A673 (cell line): ENCODE measurements around the gene ADAT3.

Experiments used
- EZH2 ChIP-seq: fragments of 200-600 bp; sonication (generic); IDR thresholded peaks from 2 replicates; pipeline ENCODE4 v1.6.1; 2017; ENCODE audit warnings: borderline replicate concordance, low read depth, mild to moderate bottlenecking, mixed read lengths, antibody characterized with exemption, low read length; ENCODE audit not compliant: poor library complexity, severe bottlenecking
- TF ChIP-seq, protein P1 (sequence below): fragments of 300-800, 200-600 bp; sonication (generic); conservative IDR thresholded peaks from 2 replicates; pipeline ENCODE4 v1.5.1; 2017; ENCODE audit warnings: low read depth, mild to moderate bottlenecking, antibody characterized with exemption, low read length, moderate library complexity, mixed read lengths

DNA sequence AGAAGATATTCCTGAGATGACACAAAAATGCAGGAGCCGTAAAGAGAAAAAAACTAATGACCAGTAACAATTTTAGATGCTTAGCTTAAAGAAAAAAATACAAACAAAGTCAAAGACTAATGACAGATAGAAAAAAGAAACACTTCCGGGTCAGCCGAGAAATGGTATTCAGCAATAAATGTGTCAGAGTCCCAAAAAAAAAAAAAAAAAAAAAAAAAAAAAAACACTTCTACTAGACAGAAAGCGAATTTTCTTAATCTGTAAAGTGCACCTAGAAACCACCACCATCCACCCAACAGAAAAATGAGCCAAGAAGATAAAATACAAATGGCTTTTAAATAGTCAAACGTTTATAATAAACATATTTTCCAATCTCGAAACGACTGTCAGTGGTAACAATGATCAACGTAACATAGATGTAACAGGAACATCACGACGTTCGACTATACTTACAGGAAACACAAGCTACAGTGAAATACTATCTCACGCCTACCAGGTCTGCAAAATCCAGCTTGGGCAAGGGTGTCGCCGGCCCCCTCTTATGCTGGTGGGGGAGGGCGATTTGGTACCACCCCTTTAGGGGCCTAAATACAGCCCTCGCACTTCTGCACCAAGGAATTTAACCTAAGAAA, 30.5 kb upstream of the ADAT3 start:
- TF ChIP-seq, protein P1, sequence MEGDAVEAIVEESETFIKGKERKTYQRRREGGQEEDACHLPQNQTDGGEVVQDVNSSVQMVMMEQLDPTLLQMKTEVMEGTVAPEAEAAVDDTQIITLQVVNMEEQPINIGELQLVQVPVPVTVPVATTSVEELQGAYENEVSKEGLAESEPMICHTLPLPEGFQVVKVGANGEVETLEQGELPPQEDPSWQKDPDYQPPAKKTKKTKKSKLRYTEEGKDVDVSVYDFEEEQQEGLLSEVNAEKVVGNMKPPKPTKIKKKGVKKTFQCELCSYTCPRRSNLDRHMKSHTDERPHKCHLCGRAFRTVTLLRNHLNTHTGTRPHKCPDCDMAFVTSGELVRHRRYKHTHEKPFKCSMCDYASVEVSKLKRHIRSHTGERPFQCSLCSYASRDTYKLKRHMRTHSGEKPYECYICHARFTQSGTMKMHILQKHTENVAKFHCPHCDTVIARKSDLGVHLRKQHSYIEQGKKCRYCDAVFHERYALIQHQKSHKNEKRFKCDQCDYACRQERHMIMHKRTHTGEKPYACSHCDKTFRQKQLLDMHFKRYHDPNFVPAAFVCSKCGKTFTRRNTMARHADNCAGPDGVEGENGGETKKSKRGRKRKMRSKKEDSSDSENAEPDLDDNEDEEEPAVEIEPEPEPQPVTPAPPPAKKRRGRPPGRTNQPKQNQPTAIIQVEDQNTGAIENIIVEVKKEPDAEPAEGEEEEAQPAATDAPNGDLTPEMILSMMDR: no peak
- TF ChIP-seq EZH2: no peak
